Psoas muscle (tissue), 8 donors: ENCODE measurements around the gene ATG4D. TPM values are rescaled to one million over a fixed set of nuclear protein-coding genes. Genes with fewer than 3 reads are reported as not detected.
A peak's percentile ranks its signal among the peaks of the same experiment; 100 is the strongest.

Source experiments
- ATAC-seq, 4 donors: fragments of 200-7000 bp; cut with Tn5 transposase; one replicate each; pipeline ENCODE4 v1.9.1; 2020; ENCODE audit warnings: moderate library complexity in 3 of 4, mild to moderate bottlenecking in 2 of 4
- DNase-seq, 2 donors: peaks; one replicate each; pipeline ENCODE4 v3.0.0-alpha.2; 2020
- H3K27ac ChIP-seq: fragments of 200-600 bp; one replicate; pipeline ENCODE4 v1.8.0; 2022
- H3K27me3 ChIP-seq, 3 donors: fragments of 200-600 bp in 1 of 3; one replicate each; pipeline versions ENCODE4 v1.6.1 to v1.8.0; 2013 to 2022; ENCODE audit warnings: low read length in 2 of 3, mild to moderate bottlenecking in 2 of 3, moderate library complexity in 1 of 3; ENCODE audit not compliant: insufficient read depth in 3 of 3
- H3K36me3 ChIP-seq, 2 donors: fragments of 200-600 bp in 1 of 2; one replicate each; pipeline versions ENCODE4 v1.6.1 to v1.8.0; 2013 to 2022; ENCODE audit warnings: low read depth in 1 of 2, mild to moderate bottlenecking in 1 of 2, moderate library complexity in 1 of 2; ENCODE audit not compliant: insufficient read depth in 1 of 2
- H3K4me1 ChIP-seq: fragments of 200-600 bp; one replicate; pipeline ENCODE4 v1.8.0; 2022
- H3K4me3 ChIP-seq: fragments of 200-600 bp; one replicate; pipeline ENCODE4 v1.8.0; 2022; ENCODE audit warnings: mild to moderate bottlenecking
- H3K9me3 ChIP-seq: fragments of 200-600 bp; one replicate; pipeline ENCODE4 v1.8.0; 2022
- whole genome bisulfite sequencing, 3 donors: extraction: QIAGEN DNeasy Blood & Tissue Kit; methylation state at CpG; one replicate each; pipeline versions ENCODE4 v1.1.6 to v1.1.7; 2013; 5-methylcytosine and 5-hydroxymethylcytosine counted together
- intact Hi-C, 2 donors: fragments of 100-400 bp; cut with DNase I; formaldehyde crosslinking; loops; one replicate each; pipeline versions ENCODE4 v1.11.0 to v1.14.2; 2022
- polyA plus RNA-seq, 3 donors: library from polyadenylated mRNA; stranded (reverse); fragments of 200-250 nt; gene quantifications; one replicate each; pipeline ENCODE4 v1.2.3, GENCODE V29; 2013
- total RNA-seq, 4 donors: library from RNA; stranded (reverse); fragmentation: NEBNext Ultra II Directional in 2 of 4; extraction: Animal tissue kit (Norgen Biotek cat#: 25700) in 2 of 4; gene quantifications; one replicate each; pipeline versions ENCODE4 v1.2.1 to v1.2.4, GENCODE V29; 2021 to 2023
- TF ChIP-seq, protein P1 (sequence below): fragments of 200-600 bp; IDR thresholded peaks from one replicate; pipeline ENCODE4 v1.8.0; 2022; ENCODE audit warnings: antibody characterized with exemption
- donor health status: healthy with polysubstance abuse.
- donor health status: DM: no; HTN: no; CAD: no; lungs with moderate emphysema.
- donor health status: Bipolar disorder and iron deficiency.
- donor health status: healthy.
- donor health status: DM: yes; HTN: yes; CAD: no.
- donor health status: DM: no; HTN: no; CAD: no.
- donor health status: DM: no; HTN: no; CAD: no.
- donor health status: DM: yes; HTN: yes; CAD: no.

The ATG4D gene
- total and polyA plus RNA-seq, 7 donors, result 42.5 to 95.7 (median 65.8) TPM

DNA sequence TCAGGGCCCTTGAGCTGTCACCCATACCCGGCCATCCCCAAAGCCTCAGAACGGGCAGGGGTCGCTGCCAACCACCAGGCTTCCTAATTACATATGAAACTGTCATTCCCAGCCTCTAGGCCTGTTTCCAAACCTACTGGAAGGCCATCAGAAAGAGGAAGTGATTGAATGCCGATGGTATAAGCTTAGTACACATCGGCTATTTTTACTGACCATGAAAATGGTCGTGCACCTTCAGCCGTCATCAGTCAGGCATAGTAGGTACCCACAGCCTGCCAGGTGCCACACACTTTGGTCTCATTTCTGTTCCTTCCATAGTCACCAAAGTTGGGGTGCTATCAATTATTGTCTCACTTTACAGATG is 11.9 kb downstream of the ATG4D start:
- Histone ChIP-seq H3K27me3 (no peaks in the 10 kb centered on the region), H3K27ac (no peak overlapping the region), H3K36me3 (peaks cover 7 to 100% of the 10 kb centered on the region in 2 donors), H3K4me1 (no peaks in the 10 kb centered on the region), H3K9me3 (no peaks in the 10 kb centered on the region), H3K4me3 (no peak overlapping the region)
- TF ChIP-seq, protein P1, sequence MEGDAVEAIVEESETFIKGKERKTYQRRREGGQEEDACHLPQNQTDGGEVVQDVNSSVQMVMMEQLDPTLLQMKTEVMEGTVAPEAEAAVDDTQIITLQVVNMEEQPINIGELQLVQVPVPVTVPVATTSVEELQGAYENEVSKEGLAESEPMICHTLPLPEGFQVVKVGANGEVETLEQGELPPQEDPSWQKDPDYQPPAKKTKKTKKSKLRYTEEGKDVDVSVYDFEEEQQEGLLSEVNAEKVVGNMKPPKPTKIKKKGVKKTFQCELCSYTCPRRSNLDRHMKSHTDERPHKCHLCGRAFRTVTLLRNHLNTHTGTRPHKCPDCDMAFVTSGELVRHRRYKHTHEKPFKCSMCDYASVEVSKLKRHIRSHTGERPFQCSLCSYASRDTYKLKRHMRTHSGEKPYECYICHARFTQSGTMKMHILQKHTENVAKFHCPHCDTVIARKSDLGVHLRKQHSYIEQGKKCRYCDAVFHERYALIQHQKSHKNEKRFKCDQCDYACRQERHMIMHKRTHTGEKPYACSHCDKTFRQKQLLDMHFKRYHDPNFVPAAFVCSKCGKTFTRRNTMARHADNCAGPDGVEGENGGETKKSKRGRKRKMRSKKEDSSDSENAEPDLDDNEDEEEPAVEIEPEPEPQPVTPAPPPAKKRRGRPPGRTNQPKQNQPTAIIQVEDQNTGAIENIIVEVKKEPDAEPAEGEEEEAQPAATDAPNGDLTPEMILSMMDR, result no peak
- intact Hi-C loops, result no loop called here
- 51 to 69% (median 56%) methylated on average over 7 of the region's 7 CpGs for WGBS, 3 donors
- DNase-seq (no peak), ATAC-seq (peak in 1 of 4 donors; percentile 4)

DNA sequence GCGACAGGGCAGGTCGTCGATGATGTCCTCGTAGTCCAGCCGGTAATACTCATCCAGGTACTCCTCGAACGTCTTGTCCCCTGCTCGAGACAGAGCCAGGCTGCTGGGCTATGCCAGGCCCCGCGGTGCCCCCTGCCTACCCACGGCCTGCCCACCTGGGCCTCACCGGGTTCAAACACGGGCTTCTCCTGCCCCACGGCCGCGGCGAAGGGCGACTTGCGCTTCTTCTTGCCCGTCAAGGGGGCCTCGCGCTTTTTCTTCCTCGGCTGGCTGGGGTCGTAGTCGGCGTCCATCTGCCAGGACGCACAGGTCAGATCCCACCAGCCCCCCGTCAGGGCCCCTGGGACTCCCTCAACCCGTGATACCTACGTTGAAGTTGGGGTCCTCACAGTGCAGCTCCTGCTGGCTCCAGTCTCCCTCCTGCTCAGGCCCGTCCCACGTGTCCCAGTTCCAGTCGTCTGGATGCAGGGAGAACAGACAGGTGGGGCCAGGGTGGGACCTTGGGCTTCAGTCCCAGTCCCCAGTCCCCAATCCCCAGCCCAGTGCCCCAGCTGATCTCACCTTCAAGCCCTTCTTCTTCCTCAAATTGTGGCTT is 14.0 kb downstream of the ATG4D start:
- H3K27ac ChIP-seq, result no peak overlapping the region
- H3K4me1 ChIP-seq, result no peaks in the 10 kb centered on the region
- H3K4me3 ChIP-seq, result no peak overlapping the region
- 89 to 93% (median 90%) methylated on average over 31 to 33 of the region's 33 CpGs for WGBS, 3 donors
- peaks cover 7 to 95% of the 10 kb centered on the region in 2 donors for H3K36me3 ChIP-seq
- ATAC-seq, result peak in 1 of 4 donors; percentile 2
- H3K9me3 ChIP-seq, result no peaks in the 10 kb centered on the region
- intact Hi-C loops, result no loop called here
- TF ChIP-seq, protein P1, result no peak
- no peaks in the 10 kb centered on the region for H3K27me3 ChIP-seq
- peak in 1 of 2 donors; percentile 54 for DNase-seq

DNA sequence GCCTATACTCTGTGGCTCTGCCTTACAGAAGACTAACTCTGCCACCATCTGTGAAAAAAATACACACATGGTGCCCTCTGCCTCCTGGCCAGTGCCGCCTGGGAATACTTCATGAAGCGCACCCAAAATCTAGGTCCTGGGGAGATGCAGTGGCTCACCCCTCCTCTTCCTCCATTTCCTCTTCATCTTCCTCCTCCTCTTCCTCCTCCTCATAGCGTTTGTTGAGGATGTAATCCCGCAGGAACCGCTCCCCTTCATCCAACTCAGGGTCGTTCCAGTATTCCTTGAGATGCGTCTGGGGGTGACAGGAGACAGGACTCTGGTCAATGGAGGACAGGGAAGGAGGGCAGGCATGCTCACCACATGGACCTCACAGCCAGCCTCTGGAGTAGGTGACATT is 16.4 kb downstream of the ATG4D start:
- Histone ChIP-seq H3K27me3 (no peaks in the 10 kb centered on the region), H3K9me3 (no peaks in the 10 kb centered on the region), H3K36me3 (peaks cover 0 to 76% of the 10 kb centered on the region in 2 donors), H3K4me3 (no peak overlapping the region), H3K27ac (no peak overlapping the region), H3K4me1 (peaks cover 6% of the 10 kb centered on the region)
- DNase-seq (no peak), ATAC-seq (no peak)
- 85 to 93% (median 86%) methylated on average over 7 of the region's 7 CpGs for WGBS, 3 donors
- TF ChIP-seq, protein P1, result no peak
- intact Hi-C loops, result no loop called here

DNA sequence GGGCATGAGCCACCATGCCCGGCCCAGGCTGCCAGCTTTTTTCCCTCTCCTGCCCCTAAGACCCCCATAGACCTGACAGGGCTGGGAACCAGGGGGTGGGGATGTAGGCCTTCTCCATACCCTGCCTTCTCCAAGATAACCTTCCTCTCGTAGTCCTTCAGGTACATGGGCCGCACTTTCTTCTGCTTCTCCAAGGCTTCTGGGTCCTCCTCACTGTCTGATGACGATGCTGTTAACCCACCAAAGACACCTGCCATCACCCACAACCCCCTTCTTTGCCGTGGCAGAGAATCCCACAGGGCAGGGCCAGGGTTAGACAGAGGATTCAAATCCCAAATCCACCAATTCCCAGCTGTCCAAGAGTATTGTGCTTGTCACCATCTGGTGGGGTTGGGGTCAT is 18.9 kb downstream of the ATG4D start:
- Histone ChIP-seq H3K27ac (no peak overlapping the region), H3K4me3 (no peak overlapping the region), H3K36me3 (peaks cover 0 to 56% of the 10 kb centered on the region in 2 donors), H3K27me3 (no peaks in the 10 kb centered on the region), H3K4me1 (peaks cover 19% of the 10 kb centered on the region), H3K9me3 (no peaks in the 10 kb centered on the region)
- 82 to 87% (median 86%) methylated on average over 5 of the region's 5 CpGs for WGBS, 3 donors
- intact Hi-C loops, result no loop called here
- DNase-seq (no peak), ATAC-seq (no peak)
- TF ChIP-seq, protein P1, result no peak

DNA sequence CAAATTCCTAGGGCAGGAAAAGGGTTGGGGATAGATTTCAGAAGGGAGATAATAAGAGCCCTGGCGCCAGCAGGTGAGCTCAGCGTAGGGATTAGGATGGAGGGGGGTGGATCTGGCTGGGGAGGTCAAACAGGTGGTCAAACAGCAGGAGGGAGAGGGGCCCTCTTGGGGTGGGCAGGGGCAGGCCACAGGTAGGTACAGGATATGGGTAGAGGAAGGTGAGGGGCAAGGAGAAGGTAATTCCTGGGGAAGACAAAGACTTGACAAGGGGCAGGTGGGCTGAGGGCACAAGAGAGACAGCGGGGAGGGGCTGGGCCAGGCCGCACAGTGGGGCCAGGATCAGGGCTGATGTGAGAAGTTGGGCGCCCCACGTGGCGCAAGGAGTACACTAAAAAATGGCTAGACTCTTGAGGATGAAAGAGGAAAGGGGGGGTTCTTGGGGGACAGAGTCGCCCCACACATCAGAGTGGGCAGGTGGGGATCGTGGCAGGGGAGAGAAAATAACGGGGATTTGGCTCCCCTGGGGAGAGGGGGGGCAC is 21.4 kb downstream of the ATG4D start:
- TF ChIP-seq, protein P1, result no peak
- peak; percentile 52 to 67 for DNase-seq
- H3K4me3 ChIP-seq, result peak overlapping the region; percentile 92
- ATAC-seq, result peak in 2 of 4 donors; percentile 9 to 25
- H3K9me3 ChIP-seq, result no peaks in the 10 kb centered on the region
- H3K36me3 ChIP-seq, result peaks cover 0 to 31% of the 10 kb centered on the region in 2 donors
- H3K27ac ChIP-seq, result peak overlapping the region; percentile 82
- H3K4me1 ChIP-seq, result peaks cover 33% of the 10 kb centered on the region
- intact Hi-C loops, result loop anchor here in 1 of 2 donors (5.0 kb wide), 2 partner anchors 63 to 163 kb away; partner anchors contain the start of genes CDC37 and KEAP1
- WGBS, 3 donors, result 17 to 33% (median 23%) methylated on average over 10 of the region's 10 CpGs
- no peaks in the 10 kb centered on the region for H3K27me3 ChIP-seq
